GM06990 (cell line): ENCODE data around the gene PHETA2.

ENCODE experiments used
- DNase-seq: peaks from one replicate; pipeline ENCODE4 v3.0.0-alpha.2; 2011; ENCODE audit not compliant: insufficient read length; ENCODE audit errors: extremely low read depth
- H3K27me3 ChIP-seq: replicated peaks from 2 replicates; pipeline ENCODE4 v1.6.0; 2011; ENCODE audit warnings: low read length; ENCODE audit not compliant: control insufficient read depth, insufficient read depth
- H3K36me3 ChIP-seq: 2 replicates; pipeline ENCODE4 v1.5.1; 2011; ENCODE audit warnings: low read length; ENCODE audit not compliant: control insufficient read depth, insufficient read depth
- H3K4me3 ChIP-seq: replicated peaks from 2 replicates; pipeline ENCODE4 v1.5.1; 2011; ENCODE audit warnings: low read depth, mild to moderate bottlenecking, control low read depth, low read length
- TF ChIP-seq, protein P1 (sequence below): IDR thresholded peaks from 2 replicates; pipeline ENCODE4 v1.5.1; 2011; ENCODE audit warnings: low read length, control low read depth, mild to moderate bottlenecking, inconsistent platforms; ENCODE audit not compliant: insufficient read depth, poor library complexity, severe bottlenecking

Gene PHETA2

DNA sequence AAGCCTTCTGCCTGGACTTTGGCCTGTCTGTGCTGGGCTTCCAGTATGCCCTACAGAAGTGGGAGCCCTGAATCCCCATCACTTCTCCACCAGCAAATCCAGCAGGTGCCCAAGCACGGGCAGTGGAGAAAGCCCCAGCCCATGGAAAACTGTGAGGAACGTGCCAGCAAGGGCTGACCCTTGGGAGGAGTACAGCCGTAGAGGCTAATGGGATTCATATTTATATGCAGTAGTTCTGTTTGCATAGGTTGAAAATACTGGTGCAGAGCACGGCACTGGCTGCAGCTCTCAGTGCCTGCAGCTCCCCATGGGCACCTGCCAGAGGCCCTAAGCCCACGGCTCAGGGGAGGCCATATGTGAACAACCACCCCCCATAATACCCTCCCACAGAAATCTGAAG lies 13.6 kb upstream of the PHETA2 start:
- Histone ChIP-seq H3K27me3 (no peaks in the 10 kb centered on the region), H3K4me3 (no peak overlapping the region), H3K36me3 (peaks cover 35% of the 10 kb centered on the region)
- TF ChIP-seq, protein P1, sequence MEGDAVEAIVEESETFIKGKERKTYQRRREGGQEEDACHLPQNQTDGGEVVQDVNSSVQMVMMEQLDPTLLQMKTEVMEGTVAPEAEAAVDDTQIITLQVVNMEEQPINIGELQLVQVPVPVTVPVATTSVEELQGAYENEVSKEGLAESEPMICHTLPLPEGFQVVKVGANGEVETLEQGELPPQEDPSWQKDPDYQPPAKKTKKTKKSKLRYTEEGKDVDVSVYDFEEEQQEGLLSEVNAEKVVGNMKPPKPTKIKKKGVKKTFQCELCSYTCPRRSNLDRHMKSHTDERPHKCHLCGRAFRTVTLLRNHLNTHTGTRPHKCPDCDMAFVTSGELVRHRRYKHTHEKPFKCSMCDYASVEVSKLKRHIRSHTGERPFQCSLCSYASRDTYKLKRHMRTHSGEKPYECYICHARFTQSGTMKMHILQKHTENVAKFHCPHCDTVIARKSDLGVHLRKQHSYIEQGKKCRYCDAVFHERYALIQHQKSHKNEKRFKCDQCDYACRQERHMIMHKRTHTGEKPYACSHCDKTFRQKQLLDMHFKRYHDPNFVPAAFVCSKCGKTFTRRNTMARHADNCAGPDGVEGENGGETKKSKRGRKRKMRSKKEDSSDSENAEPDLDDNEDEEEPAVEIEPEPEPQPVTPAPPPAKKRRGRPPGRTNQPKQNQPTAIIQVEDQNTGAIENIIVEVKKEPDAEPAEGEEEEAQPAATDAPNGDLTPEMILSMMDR, result no peak
- no peak for DNase-seq

DNA sequence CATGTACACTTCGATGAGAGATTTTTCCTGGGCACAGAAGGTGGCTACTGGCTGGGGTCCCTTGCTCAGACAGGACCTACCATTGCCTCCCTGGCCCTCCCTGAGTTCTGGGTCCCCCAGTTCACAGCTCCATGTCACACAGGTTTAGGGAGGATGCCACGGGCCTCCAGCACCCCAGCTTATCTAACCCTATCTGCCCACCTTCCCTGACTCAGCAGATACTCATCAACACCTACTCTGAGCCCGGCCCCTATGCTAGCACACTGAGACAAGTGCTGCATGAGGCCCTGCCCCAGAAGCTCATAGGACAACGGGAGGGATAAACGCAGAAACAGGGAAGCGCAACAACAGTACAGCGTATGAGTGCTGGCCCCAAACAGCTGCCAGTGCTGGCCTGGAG lies 13.0 kb upstream of the PHETA2 start:
- no peak for DNase-seq
- H3K4me3 ChIP-seq, result no peak overlapping the region
- TF ChIP-seq, protein P1, result no peak
- H3K36me3 ChIP-seq, result peaks cover 40% of the 10 kb centered on the region
- H3K27me3 ChIP-seq, result no peaks in the 10 kb centered on the region

DNA sequence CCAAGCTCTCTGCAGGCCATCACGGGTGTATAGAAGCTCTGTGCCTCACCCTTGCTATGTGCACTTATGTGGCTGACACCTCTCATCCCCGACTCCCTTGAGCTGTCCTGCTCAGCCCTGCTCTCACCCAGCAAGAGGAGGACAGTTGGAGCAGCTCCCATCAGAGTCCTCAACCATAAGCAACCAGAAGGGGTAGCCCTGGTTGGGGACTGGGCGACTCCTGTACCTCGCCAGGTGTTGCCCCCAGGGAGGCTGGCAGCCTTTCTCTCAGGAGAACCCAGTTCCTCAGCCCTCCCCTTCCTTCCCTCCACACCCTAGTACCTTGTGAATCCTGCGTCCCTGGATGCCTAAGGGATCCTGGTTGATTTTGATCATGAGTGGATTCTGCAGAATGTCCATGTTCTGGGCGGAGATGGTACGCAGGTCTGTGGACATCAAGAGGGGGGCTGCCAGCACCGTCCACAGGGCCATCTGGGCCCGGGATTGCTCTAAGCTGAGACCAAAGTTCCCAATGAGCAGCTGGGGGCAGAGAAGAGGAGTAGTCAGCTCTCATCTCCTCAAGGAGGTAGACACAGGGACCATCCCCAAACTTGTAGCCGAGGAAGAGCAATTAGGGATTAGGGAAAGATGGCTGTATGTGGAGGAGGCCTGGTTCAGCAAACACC lies 11.4 kb upstream of the PHETA2 start:
- Histone ChIP-seq H3K4me3 (no peak overlapping the region), H3K36me3 (peaks cover 45% of the 10 kb centered on the region), H3K27me3 (no peaks in the 10 kb centered on the region)
- TF ChIP-seq, protein P1, result no peak
- DNase-seq, result no peak

DNA sequence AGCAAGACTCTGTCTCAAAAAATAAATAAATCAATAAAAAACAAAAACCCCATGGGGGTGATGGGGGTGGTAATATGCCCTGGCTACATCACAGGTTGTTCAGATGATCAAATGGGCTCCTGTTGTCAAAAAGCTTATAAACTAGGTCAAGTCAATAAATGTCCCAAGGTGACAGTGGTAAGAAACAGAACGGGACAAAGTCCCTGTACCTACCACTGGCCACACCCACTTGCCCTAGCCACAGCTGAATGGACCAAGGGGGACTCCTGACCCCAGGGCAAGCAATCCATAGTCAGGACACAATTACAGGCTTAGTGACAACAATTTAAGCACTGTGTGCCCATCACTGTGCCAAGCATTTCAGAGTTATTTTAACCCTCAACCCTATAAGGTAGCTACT lies 9.4 kb upstream of the PHETA2 start:
- H3K36me3 ChIP-seq, result peaks cover 41% of the 10 kb centered on the region
- no peak for DNase-seq
- H3K4me3 ChIP-seq, result no peak overlapping the region
- TF ChIP-seq, protein P1, result no peak
- no peaks in the 10 kb centered on the region for H3K27me3 ChIP-seq

DNA sequence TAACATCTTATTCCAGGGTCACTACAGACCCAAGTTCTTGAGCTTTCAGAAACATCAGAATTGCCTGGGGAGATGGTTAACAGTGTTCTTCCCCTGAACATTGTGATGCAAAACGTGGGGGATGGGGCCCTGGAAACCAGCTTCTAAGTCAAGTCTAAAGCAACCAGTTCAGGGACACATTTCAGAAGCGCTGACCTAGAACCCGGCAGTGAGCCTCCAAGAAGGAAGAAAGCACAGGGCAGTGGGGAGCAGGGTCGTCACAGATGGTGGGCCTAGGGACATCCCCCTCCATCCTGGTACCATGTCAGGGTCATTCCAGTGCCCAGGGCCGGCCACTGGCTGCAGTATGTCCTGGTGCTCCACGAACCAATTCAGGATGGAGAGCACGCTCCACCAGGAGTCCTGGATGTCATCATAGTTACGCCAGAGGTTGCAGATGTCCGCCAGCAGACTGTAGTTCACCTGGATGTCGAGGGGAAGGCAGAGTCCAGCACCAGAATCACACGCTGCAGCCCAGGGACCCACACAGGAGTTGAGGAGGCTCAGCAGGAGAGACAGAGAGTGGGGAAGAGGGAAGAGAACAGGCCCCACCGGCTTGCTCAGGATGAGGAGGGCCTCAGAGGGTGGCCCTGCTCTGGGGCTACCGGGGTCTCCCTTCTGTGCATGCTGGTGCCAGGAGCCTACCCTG lies 8.5 kb upstream of the PHETA2 start:
- Histone ChIP-seq H3K27me3 (no peaks in the 10 kb centered on the region), H3K4me3 (no peak overlapping the region), H3K36me3 (peaks cover 34% of the 10 kb centered on the region)
- no peak for DNase-seq
- TF ChIP-seq, protein P1, result no peak
